HG03139 (cell line): Measurements from ENCODE around the gene TC2N.
"Not testable (repeated sequence)": the region's sequence is repeated elsewhere in the genome, so short reads cannot be mapped to it uniquely, and the experiment has no call there.

Source experiments
- ATAC-seq: cut with Tn5 transposase; IDR thresholded peaks from one replicate; pipeline ENCODE4 v1.9.1; 2021; ENCODE audit not compliant: unreplicated experiment

TC2N gene

DNA sequence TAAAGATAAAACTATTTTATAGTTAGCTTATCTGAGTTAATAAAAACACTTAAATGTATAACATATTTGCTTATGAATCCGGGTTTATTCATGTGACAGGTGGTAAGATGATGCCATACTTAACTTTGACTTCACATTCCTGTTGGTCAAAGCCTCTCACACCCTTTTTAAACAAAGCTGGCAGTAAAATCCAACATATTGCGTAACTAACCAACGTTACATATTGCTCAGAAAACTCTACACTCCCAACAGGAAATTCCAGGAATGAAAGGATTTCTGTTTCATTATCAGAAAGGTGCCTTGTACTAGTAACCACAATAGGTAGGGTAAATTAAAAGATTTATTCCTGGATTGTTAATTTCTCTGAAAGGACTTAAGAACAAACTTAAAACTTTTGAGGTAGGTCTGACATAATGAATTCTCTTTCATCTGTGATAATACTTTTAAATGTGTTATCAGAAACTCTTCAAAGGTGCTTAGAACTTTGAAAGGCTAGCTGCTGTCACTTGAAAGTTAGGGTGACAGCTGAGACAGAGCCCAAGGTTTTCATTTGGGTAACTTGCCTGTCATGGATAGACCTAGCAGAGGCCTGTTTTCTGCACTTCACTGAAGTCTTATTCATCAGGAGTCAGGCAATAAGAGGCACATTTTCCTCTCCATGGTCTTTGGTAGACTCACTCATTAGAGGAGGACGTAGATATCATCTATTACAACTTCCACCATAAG is 111.6 kb downstream of the TC2N start:
- no peak for ATAC-seq

DNA sequence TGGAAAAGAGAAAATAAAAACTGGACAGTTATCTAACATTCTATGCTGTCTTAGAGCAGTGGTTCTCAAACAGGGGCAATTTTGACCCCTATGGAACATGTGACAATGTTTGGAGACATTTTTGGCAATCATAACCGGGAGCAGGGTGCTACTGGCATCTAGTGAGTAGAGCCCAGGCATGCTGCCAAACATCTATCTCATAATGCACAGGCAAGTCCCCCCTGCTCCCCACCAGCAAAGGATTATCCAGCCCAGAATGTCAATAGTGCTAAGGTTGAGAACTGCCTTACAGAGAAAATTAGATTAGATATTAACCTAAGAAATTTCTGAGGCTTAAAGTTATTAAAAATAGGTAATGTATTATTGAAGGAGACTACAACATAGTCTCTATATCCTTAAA is 112.5 kb downstream of the TC2N start:
- no peak for ATAC-seq

DNA sequence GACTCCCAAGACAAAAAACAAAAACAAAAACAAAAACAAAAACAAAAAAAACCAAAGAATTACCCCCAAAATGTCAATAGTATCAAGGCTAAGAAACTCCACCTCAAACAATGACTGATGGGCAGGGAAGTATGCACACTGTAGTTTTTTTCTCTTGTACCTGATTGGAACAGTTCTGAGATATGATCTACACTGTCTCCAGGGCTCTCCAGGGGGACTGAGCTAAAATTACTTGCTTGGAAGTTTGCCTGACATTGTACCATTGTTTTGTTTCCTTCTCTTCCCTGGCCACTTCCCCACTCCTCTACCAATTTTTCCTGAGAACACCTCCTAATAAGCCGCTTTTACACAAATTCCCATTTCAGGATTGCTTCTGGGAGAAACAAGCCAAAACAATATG is 113.2 kb downstream of the TC2N start:
- no peak for ATAC-seq

DNA sequence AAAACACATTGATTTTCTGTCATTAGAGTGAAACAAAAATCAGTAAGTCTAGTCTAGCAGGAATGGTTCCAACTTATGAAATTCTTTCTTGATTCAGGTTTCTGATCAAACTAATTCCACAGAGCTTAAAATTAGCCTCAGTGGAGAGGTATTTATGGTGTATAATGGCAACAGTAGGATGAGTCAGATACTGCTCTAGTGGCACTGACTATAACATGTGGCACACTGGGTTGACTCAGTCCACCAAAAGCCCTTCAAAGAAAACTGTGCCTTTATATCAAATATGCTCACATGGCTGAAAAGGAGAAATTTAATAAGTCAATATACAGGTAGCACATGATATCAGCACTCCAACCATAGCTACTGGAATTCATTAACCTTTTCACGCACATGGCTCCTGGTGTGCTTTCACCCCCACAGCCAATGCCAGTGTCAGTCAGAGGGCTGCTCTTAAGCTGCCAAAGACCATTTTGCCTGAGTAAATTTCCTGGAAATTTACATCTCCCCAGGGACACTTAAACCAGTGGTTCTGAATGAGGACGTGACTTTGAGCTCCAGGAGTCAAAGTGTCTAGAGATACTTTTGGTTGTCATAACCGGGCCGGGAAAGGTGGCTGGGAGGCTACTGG is 113.7 kb downstream of the TC2N start:
- ATAC-seq: no peak

DNA sequence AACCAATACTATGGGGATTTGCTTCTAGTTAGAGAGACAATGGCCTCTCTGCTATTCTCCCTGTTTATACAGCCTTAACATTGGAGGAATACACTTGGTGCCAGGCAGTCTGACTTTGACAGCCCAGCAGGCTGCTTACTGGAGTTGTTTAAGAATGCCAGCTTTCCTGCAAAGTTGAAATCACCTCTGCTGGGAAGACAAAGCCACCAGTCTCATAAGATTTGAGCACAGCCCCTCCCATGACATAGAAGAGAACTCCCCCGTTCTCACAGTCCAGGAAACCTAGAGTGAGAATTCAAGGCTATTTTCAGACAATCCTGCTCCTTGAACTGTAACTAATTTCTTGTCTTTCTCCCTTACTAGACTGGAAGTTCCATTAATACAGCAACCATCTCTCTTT is 114.4 kb downstream of the TC2N start:
- no peak for ATAC-seq

DNA sequence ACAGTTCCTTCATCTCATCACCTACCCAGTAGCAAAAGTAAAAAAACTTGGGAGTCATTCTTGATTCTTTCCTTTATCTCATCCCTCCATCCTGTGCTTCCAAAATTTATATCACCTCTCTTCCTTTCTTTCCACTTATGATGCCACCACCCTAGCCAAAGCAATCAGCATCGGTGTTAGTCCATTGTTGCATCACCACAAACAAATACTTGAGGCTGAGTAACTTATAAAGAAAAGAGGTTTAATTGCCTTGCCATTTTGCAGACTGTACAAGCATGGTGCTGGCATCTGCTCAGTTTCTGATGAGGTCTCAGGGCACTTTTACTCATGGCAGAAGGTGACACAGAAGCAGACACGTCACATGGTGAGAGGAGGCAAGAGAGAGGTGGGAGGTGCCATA is 115.6 kb downstream of the TC2N start:
- no peak for ATAC-seq

DNA sequence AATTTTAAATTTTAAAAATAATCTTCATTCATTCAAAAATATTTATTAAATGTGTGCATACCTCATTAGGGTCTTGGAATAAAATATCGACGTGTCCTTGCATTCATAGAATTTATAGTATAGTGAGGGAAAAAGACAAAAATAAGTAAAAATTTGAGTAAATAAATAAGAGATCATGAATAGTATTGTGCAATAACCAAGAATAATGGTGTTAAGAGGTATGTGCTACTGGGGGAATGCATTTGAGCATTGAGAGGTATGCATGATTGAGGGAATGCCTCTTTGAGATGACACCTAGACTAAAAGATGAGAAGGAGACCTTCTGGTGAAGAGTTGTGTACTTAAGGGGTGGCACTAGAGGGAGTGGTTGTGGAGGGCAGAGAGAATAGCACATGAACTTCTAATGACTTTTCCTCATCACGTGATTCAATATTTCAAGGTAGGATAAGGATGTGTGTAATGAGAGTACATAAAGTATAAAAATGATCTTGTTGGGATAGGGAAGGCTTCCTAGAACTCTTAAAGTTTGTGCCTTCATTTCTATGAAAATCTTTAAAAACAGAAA is 116.6 kb downstream of the TC2N start:
- ATAC-seq: no peak

DNA sequence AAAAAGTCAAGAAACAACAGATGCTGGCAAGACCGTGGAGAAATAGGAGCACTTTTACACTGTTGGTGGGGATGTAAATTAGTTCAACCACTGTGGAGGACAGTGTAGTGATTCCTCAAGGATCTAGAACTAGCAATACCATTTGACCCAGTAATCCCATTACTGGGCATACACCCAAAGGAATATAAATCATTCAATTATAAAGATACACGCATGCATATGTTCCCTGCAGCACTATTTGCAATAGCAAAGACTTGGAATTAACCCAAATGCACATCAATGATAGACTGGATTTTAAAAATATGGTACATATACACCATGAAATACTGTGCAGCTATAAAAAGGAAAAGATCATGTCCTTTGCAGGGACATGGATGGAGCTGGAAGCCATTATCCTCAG is 117.5 kb downstream of the TC2N start:
- no peak for ATAC-seq

DNA sequence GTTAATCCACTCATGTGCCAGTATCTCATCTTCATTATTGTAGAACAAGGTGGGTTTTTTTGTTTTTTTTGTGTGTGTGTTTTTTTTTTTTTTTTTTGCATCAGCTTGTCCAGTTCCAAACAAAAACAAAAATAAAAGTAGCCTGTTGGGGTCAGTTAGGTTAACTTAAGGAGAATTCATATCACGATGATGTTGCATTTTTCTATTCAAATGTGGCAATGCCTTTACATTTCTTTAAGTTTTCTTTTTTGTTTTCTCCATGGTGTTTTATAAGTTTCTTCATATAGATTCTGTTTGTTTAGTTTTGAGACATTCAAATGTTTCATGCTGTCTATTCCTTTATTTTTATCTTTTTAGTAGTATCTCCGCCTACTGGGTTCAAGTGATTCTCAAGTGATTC is 119.3 kb downstream of the TC2N start:
- ATAC-seq: no peak

DNA sequence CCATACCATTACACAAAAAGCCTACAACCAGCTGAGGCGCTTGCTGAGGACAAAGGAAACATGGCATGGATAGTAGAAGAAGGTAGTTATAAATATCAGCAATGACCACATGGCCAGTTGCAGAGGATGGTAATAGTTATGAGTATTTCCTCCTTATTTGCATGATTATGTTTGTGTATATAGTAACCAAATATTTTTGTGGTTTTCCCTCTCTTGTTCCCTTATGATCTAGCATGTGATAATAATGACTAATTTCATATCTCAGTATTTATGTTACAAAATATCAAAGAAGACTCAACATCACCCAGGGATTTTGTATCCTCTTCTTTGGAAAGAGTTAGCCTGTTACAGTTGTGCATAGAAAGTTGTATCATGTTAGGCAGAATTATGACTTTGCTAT is 122.0 kb downstream of the TC2N start:
- ATAC-seq: no peak

DNA sequence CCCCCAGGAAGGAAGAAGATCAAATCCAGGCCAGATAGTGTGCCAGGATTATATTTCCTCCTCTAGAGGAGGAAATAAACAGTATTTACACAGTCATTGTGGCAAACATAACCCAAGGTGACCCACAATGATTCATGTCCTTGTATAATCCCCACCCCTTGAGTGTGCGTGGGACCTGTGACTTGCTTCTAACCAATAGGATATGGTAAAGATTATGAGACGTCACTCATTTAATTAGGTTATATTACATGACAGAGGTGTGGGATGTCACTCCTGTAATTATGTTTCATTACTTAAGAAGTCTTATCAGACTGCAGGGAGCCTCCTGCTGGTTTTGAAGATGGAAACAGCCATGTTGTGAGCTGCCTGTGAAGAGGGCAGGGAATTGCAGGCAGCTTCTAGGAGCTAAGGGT is 123.3 kb downstream of the TC2N start:
- ATAC-seq: no peak

DNA sequence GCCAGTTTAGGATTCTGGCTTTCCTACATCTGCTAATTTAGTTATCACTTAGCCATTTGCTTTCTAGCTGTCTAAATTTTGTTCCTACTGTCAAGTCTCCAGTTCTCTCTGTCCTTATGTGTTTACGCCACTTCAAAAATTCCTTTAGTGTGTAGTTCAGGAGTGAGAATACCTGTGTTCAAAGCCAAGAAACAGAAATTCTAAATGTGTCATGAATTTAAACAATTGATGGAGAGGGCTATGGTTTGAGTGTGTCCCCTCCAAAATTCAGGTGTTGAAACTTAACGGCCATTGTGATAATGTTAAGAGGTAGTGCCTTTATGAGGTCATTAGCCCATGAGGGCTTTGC is 124.1 kb downstream of the TC2N start:
- ATAC-seq: no peak

DNA sequence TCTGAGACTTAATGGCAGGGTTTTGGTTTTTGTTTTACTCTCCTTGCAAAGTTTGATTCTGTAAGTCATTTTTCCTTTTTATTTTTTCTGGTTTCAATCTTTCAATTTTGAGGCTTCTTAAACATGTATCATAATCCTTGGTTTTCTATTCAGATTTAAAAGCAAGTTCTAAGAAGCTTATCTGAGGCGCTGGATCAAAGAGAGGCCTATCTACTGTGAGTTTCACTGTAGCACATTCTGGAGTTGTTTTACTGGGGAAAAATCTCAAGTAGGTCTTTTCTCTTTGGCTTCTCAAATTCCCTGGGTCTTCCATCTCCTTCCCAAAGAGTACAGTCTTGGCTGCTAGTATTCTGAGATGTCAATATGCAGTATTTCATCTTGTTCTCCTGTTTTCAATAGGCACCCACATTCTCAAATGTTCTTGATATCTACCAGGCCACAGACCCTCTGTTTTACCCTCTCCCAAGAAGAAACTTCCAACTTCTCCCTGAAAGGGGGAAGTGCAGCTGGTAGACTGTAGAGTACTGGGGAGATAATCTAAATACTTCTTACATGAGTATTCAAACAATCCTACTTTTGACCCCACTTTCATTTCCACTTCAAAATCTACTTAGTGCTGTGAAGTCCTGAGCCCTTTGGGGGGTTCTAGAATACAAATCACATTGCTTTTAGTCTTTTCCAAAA is 124.6 kb downstream of the TC2N start:
- no peak for ATAC-seq

DNA sequence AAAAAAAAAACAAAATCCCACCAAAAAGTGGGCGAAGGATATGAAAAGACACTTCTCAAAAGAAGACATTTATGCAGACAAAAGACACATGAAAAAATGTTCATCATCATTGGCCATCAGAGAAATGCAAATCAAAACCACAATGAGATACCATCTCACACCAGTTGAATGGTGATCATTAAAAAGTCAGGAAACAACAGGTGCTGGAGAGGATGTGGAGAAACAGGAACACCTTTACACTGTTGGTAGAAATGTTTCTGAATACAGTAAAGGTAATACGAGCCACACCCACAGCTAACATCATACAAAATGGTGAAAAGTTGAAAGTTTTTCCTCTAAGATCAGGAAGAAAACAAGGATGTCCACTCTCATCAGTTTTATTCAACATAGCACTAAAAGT is 127.5 kb downstream of the TC2N start:
- ATAC-seq: not testable (repeated sequence)

DNA sequence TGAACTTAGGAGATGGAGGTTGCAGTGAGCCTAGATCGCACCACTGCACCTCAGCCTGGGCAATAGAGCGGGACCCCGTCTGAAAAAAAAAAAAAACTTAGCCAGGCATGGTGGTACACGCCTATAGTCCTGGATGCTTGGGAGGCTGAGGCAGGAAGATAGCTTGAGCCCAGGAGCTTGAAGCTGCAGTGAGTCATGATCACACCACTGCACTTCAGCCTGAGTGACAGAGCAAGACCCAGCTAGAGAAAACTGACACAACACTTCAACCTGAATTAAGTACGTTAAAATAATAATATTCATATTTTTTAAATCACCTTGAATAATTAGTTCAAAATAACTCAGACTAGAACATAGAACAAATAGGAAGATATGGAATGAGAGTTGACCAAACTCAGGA is 129.7 kb downstream of the TC2N start:
- no peak for ATAC-seq

DNA sequence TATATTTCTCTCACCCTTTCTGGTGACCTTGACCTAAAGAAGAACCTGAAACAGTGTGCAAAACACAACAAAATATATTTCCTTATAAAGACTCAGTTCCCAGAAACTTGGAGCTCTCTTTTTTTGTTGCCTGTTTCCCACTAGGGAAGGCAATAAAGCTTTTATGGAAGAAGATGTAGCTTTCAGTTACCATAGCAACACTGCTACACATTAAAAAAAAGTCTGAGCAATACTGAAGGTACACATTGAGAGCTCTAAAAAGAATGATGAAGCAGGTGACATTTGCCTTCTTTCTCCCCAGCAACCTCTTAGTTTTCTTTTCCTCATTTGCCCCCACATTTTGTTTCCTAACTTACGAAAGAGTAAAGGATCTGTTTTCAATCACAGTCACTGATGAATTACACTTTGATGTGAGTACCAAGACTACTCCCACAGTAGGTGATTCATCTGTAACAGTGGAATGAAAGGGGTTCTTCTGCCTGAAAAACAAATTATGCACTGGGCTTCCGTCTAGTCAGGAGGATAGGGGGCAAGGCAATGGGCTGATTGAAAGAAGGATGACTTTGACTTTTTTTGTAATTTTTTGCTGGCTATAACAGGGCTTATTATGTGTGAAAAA is 134.4 kb downstream of the TC2N start:
- no peak for ATAC-seq

DNA sequence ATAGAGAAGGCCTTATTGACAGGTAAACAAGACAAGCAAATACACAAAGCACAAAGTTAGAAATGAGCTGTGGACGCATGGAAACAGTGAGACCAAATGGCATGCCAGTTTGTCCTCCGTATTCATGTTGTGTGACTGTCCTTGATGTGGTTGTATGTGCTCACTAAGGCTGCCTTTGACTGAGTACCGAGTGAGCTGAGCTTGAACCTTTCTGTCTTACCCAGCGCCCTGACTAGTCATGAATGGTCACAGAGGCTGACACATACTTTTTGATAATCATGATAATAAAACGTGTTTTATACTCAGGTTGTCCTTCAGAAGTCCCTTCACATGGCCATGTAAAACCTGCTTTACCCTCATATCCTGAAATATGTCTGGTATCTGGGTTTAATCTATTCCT is 134.9 kb downstream of the TC2N start:
- ATAC-seq: no peak

DNA sequence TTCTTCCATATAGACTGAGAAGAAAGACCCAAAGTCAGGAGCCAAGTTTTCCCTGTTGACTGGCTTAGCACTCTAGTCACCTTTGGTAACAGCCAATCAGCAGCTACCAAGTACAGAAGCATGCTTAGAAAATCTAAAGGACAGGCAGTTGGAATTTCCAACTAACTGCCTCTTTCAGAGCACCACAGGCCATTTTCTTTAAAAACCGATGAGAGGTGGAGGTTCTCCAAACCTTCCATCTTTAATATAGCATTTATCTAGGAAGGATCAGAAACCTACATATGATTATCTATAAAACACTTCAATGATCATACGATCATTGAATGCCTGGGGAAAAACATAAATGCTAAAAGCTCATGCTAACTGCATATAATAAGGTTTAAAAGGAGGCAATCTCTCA is 135.3 kb downstream of the TC2N start, which contains the start of gene CATSPERB:
Gene CATSPERB (minus strand): TSS at position 101 of the 400 bp plus-strand sequence. CDS start 2,607 bp downstream, outside the sequence.
- ATAC-seq: no peak

DNA sequence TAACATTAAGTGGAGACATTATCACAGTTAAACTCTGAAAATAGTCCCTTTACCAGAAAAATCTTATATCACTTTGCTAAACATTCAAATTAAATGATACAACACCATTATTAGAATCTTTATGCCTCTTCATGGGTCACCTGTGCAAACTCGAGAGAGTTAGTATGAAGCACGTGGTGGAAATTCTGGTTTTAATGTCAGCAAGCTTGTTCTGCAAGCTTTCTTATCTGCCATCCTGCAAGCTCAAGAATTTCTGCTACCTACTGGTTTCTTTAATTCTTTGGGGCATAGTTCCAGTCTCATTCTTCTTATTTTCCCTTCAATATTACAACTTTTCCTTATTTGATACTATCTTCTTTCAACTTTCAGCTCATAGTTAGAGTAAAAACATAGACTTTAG is 136.3 kb downstream of the TC2N start:
- no peak for ATAC-seq

DNA sequence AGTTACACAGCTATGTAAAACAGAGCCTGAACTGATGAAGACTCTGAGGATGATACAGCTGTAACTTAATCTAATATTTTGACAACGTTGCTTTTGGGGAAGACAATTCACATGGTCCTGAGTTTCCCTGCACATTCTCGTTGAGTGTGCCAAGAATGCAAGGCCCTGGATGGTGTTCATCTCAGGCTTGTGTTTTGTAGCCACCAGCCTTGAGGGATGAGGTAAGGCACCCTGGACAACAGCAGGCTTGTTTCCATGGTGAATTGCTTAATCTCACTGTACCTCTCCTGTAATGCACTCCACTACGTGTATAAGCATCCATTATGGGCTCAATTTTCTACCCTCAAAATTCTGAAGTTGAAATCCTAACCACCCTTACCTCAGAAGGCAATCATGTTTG is 137.6 kb downstream of the TC2N start:
- no peak for ATAC-seq
